HEK293 (cell line): ENCODE results near the gene ACSF2.
"Not testable (repeated sequence)": the region's sequence is repeated elsewhere in the genome, so short reads cannot be mapped to it uniquely, and the experiment has no call there.

Experiments used
- CTCF ChIA-PET: fragments of 350-600 bp; formaldehyde crosslinking; extraction: SDS; loops from one replicate; lab custom pipeline; 2021; ENCODE audit warnings: antibody characterized with exemption; lab: Yijun Ruan, JAX
- POLR2A ChIA-PET: fragments of 300-600 bp; formaldehyde crosslinking; extraction: SDS; loops from one replicate; lab custom pipeline; 2020; ENCODE audit warnings: antibody characterized with exemption, inconsistent platforms; lab: Yijun Ruan, JAX
- H3K27ac ChIP-seq: fragments of 200-500 bp; sonication (Bioruptor generic); 2 replicates; pipeline ENCODE4 v1.5.1; 2014; ENCODE audit warnings: low read depth, low read length, control low read depth, inconsistent platforms; ENCODE audit errors: extremely low read depth
- H3K36me3 ChIP-seq, 2 experiments: fragments of 200-500 bp in 1 of 2; sonication (Bioruptor generic) in 1 of 2; 1 replicate in 1 of 2; 2 replicates in 1 of 2; pipeline ENCODE4 v1.5.1; 2014 to 2017; ENCODE audit warnings: inconsistent platforms in 2 of 2, low read length in 2 of 2; ENCODE audit not compliant: control insufficient read depth in 2 of 2, insufficient read depth in 1 of 2
- H3K4me1 ChIP-seq: fragments of 200-500 bp; sonication (Bioruptor generic); 2 replicates; pipeline ENCODE4 v1.5.1; 2014; ENCODE audit warnings: mild to moderate bottlenecking, low read length, inconsistent platforms; ENCODE audit not compliant: control insufficient read depth, insufficient read depth
- H3K4me3 ChIP-seq: 2 replicates; pipeline ENCODE4 v1.5.1; 2011; ENCODE audit warnings: low read depth, mild to moderate bottlenecking, control low read depth, low read length, moderate library complexity
- H3K9me3 ChIP-seq: fragments of 200-500 bp; sonication (Bioruptor generic); 2 replicates; pipeline ENCODE4 v1.5.1; 2014; ENCODE audit warnings: low read depth, low read length, inconsistent platforms; ENCODE audit not compliant: control insufficient read depth, insufficient read depth
- GLIS2 ChIP-seq: fragments of 450-650 bp; formaldehyde crosslinking; IDR thresholded peaks from 2 replicates; pipeline ENCODE4 v1.5.1; 2016; ENCODE audit warnings: missing biosample characterization, missing genetic modification characterization
- KLF10 ChIP-seq: fragments of 450-650 bp; IDR thresholded peaks from 2 replicates; pipeline ENCODE4 v1.5.1; 2018; ENCODE audit warnings: missing biosample characterization, mild to moderate bottlenecking, missing genetic modification characterization
- ZEB2 ChIP-seq: fragments of 450-650 bp; formaldehyde crosslinking; IDR thresholded peaks from 2 replicates; pipeline ENCODE4 v1.5.1; 2016; ENCODE audit warnings: missing biosample characterization, missing genetic modification characterization
- ZFP3 ChIP-seq: fragments of 450-650 bp; formaldehyde crosslinking; IDR thresholded peaks from 2 replicates; pipeline ENCODE4 v1.5.1; 2016; ENCODE audit warnings: low read depth, missing biosample characterization, missing genetic modification characterization
- ZFP37 ChIP-seq: fragments of 450-650 bp; formaldehyde crosslinking; IDR thresholded peaks from 2 replicates; pipeline ENCODE4 v1.5.1; 2016; ENCODE audit warnings: missing biosample characterization, missing genetic modification characterization
- ZNF121 ChIP-seq: fragments of 450-650 bp; formaldehyde crosslinking; IDR thresholded peaks from 2 replicates; pipeline ENCODE4 v1.5.1; 2016; ENCODE audit warnings: missing biosample characterization, missing genetic modification characterization
- ZNF394 ChIP-seq: fragments of 450-650 bp; formaldehyde crosslinking; IDR thresholded peaks from 2 replicates; pipeline ENCODE4 v1.5.1; 2016; ENCODE audit warnings: missing biosample characterization, missing genetic modification characterization, mild to moderate bottlenecking, moderate library complexity, borderline replicate concordance
- ZNF596 ChIP-seq: fragments of 450-650 bp; IDR thresholded peaks from 2 replicates; pipeline ENCODE4 v1.5.0; 2018; ENCODE audit warnings: missing biosample characterization, mild to moderate bottlenecking, missing genetic modification characterization, moderate library complexity
- ZNF600 ChIP-seq: fragments of 450-650 bp; formaldehyde crosslinking; IDR thresholded peaks from 2 replicates; pipeline ENCODE4 v1.5.1; 2016; ENCODE audit warnings: missing biosample characterization, missing genetic modification characterization
- ZNF843 ChIP-seq: fragments of 450-650 bp; formaldehyde crosslinking; IDR thresholded peaks from 2 replicates; pipeline ENCODE4 v1.5.1; 2016; ENCODE audit warnings: missing biosample characterization, missing genetic modification characterization
- TF ChIP-seq, protein P1 (sequence below): fragments of 450-650 bp; formaldehyde crosslinking; IDR thresholded peaks from 2 replicates; pipeline ENCODE4 v1.5.1; 2016; ENCODE audit warnings: missing biosample characterization, missing genetic modification characterization
- TF ChIP-seq, protein P2 (sequence below): fragments of 450-650 bp; formaldehyde crosslinking; IDR thresholded peaks from 2 replicates; pipeline ENCODE4 v1.5.1; 2016; ENCODE audit warnings: missing biosample characterization, missing genetic modification characterization, borderline replicate concordance
- TF ChIP-seq, protein P3 (sequence below): fragments of 450-650 bp; formaldehyde crosslinking; IDR thresholded peaks from 2 replicates; pipeline ENCODE4 v1.5.1; 2016; ENCODE audit warnings: missing biosample characterization, missing genetic modification characterization

Gene ACSF2

DNA sequence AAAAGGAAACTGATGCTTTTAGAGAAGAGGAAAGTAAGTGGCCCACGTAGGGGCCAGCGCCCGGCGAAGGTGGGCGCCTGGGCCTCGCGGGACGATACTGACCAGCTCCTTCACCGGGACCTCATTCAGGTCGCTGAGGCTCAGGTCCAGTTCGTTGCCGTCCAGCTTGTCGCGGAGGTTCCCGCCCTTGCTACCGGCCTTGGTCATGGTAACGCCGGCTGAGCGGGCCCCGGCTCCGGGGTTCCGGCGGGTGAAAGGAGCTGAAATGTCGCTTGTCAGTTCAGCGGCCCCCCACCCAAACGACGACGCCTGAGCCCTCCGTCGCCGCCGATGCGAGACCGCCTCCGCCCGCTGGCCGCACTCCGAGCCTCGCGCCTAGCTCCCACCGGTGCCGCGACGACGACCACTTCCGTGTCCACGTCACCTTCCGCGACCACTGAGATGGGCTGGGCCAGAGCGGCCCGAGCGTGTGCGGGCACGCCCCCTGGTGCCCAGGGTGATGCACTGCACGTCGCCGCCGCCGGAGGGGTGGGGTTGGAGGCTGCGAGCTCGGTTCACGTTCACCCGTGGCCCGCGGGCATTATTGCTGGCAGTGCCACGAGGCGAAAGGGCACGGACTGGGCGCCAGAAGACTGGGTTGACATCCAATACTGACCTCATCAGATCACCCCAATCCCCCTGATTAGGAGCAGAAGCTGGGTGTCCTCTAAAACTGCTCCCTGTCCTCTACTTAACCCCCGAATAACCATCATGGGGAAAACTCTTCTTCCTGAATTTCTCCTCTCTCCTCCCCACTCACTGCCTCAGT lies 28.7 kb upstream of the ACSF2 start, which contains the start of gene LRRC59 (continued):
- TF ChIP-seq, protein P1, sequence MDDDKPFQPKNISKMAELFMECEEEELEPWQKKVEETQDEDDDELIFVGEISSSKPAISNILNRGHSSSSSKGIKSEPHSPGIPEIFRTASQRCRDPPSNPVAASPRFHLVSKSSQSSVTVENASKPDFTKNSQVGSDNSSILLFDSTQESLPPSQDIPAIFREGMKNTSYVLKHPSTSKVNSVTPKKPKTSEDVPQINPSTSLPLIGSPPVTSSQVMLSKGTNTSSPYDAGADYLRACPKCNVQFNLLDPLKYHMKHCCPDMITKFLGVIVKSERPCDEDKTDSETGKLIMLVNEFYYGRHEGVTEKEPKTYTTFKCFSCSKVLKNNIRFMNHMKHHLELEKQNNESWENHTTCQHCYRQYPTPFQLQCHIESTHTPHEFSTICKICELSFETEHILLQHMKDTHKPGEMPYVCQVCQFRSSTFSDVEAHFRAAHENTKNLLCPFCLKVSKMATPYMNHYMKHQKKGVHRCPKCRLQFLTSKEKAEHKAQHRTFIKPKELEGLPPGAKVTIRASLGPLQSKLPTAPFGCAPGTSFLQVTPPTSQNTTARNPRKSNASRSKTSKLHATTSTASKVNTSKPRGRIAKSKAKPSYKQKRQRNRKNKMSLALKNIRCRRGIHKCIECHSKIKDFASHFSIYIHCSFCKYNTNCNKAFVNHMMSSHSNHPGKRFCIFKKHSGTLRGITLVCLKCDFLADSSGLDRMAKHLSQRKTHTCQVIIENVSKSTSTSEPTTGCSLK (tag by site-specific recombination): no peak
- TF ChIP-seq, protein P2, sequence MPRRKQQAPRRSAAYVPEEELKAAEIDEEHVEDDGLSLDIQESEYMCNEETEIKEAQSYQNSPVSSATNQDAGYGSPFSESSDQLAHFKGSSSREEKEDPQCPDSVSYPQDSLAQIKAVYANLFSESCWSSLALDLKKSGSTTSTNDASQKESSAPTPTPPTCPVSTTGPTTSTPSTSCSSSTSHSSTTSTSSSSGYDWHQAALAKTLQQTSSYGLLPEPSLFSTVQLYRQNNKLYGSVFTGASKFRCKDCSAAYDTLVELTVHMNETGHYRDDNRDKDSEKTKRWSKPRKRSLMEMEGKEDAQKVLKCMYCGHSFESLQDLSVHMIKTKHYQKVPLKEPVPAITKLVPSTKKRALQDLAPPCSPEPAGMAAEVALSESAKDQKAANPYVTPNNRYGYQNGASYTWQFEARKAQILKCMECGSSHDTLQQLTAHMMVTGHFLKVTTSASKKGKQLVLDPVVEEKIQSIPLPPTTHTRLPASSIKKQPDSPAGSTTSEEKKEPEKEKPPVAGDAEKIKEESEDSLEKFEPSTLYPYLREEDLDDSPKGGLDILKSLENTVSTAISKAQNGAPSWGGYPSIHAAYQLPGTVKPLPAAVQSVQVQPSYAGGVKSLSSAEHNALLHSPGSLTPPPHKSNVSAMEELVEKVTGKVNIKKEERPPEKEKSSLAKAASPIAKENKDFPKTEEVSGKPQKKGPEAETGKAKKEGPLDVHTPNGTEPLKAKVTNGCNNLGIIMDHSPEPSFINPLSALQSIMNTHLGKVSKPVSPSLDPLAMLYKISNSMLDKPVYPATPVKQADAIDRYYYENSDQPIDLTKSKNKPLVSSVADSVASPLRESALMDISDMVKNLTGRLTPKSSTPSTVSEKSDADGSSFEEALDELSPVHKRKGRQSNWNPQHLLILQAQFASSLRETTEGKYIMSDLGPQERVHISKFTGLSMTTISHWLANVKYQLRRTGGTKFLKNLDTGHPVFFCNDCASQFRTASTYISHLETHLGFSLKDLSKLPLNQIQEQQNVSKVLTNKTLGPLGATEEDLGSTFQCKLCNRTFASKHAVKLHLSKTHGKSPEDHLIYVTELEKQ: peak; percentile 60; the same call in 1 of the 2 replicates
- TF ChIP-seq ZNF843 (peak; percentile 84), ZNF394 (tag by site-specific recombination) (peak; percentile 73; the same call in 1 of the 2 replicates), ZFP37 (tag by site-specific recombination) (peak; percentile 91), ZNF596 (tag by site-specific recombination) (no peak), ZFP3 (tag by site-specific recombination) (no peak), ZEB2 (tag by site-specific recombination) (peak; percentile 97), KLF10 (tag by site-specific recombination) (peak; percentile 28; the same call in 1 of the 2 replicates), GLIS2 (0 out of 2 replicates have a peak, but pooled peaks have one; percentile 18)

DNA sequence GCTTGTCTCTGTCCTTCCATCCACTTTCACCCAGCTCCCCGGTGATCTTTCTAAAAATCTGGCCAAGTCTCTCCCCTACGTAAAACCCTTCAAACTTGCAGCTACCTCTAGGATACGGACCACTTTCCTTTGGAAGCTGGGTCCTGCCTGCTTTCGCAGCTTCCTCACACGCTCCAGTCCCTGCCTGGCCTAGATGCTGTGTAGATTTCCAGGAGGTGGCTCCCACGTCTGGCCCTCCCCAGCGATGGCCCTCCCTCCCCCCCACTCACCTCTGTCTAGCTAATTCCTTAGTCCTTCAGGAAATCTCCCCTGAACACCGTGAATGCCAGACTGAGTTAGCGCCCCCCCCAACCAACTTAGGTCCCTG lies 28.1 kb upstream of the ACSF2 start:
- TF ChIP-seq, protein P3, sequence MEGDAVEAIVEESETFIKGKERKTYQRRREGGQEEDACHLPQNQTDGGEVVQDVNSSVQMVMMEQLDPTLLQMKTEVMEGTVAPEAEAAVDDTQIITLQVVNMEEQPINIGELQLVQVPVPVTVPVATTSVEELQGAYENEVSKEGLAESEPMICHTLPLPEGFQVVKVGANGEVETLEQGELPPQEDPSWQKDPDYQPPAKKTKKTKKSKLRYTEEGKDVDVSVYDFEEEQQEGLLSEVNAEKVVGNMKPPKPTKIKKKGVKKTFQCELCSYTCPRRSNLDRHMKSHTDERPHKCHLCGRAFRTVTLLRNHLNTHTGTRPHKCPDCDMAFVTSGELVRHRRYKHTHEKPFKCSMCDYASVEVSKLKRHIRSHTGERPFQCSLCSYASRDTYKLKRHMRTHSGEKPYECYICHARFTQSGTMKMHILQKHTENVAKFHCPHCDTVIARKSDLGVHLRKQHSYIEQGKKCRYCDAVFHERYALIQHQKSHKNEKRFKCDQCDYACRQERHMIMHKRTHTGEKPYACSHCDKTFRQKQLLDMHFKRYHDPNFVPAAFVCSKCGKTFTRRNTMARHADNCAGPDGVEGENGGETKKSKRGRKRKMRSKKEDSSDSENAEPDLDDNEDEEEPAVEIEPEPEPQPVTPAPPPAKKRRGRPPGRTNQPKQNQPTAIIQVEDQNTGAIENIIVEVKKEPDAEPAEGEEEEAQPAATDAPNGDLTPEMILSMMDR (tag by site-specific recombination): no peak
- TF ChIP-seq ZNF600: 0 out of 2 replicates have a peak, but pooled peaks have one; percentile 26

DNA sequence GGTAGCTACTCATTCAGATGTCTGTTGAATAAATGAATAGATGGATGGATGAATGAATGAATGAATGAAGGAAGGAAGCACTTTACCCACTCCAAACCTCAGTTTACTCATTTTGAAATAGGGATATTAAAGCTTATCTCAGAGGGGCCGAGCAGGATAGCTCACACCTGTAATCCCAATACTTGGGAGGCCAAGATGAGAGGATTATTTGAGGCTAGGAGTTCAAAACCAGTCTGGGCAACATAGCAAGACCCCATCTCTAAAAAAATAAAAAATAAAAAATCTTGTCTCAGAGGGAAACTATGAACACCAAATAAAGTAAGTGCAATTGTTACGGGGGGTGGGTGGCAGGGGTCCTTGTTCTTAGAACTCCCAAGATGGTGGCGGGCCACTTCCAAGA lies 27.3 kb upstream of the ACSF2 start:
- not testable (repeated sequence) for H3K4me1 ChIP-seq, H3K27ac ChIP-seq, H3K9me3 ChIP-seq, H3K4me3 ChIP-seq
- peaks cover 20% of the 10 kb centered on the region in 2 experiments for H3K36me3 ChIP-seq
- peak; percentile 63; the same call in 1 of the 2 replicates for TF ChIP-seq ZNF121 (tag by site-specific recombination)
- POLR2A ChIA-PET: interaction anchor here (1.3 to 4.8 kb wide), 3 partner anchors 18 to 80 kb away, joined by 3 to 41 read pairs (median 30); partner anchors contain the start of gene RSAD1
- CTCF ChIA-PET: interaction anchor here (0.6 to 5.0 kb wide), 15 partner anchors 8 to 103 kb away, joined by 4 to 71 read pairs (median 17); partner anchors contain the start of genes ACSF2, EME1, MRPL27 and RSAD1

More for the DNA sequence above, 28.1 kb upstream of the ACSF2 start:
- H3K36me3 ChIP-seq: peaks cover 27 to 28% of the 10 kb centered on the region in 2 experiments
- POLR2A ChIA-PET: interaction anchor here (0.5 to 4.8 kb wide), 26 partner anchors 8 to 468 kb away, joined by 3 to 41 read pairs (median 5); partner anchors contain the start of genes ACSF2, EME1, LUC7L3 and RSAD1
- no peaks in the 10 kb centered on the region for H3K9me3 ChIP-seq
- H3K27ac ChIP-seq: no peak overlapping the region
- no peak overlapping the region; the same call in 1 of the 2 replicates for H3K4me3 ChIP-seq
- CTCF ChIA-PET: interaction anchor here (0.5 to 5.0 kb wide), 37 partner anchors 9 to 764 kb away, joined by 3 to 71 read pairs (median 7); partner anchors contain the start of genes ACSF2, EME1, MRPL27 and RSAD1
- H3K4me1 ChIP-seq: peaks cover 9% of the 10 kb centered on the region

DNA sequence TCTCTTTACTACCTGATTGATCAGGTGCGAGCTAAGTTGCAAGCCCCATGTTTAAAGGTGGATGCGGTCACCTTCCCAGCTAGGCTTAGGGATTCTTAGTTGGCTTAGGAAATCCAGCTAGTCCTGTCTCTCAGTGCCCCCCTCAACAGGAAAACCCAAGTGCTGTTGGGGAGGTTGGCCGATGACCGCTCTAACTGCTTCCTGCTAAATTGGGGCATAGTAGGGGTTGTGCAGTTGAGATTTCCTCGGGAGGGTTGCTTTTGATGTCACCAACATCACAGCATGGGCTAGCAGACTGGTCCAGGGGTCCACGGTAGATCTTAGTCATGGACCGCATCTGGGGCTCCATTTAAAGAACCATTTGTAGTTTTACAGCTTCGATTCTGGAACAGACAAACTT lies 26.4 kb upstream of the ACSF2 start:
- H3K27ac ChIP-seq, H3K4me3 ChIP-seq, H3K9me3 ChIP-seq, H3K4me1 ChIP-seq: not testable (repeated sequence)
- H3K36me3 ChIP-seq: peaks cover 10 to 11% of the 10 kb centered on the region in 2 experiments; a peak in 2 of 3 replicates
- ChIA-PET CTCF (interaction anchor here (2.8 to 5.0 kb wide), 6 partner anchors 14 to 79 kb away, joined by 13 to 71 read pairs (median 54); partner anchors contain the start of genes ACSF2, EME1, MRPL27 and RSAD1), POLR2A (interaction anchor here (4.8 kb wide), 1 partner anchor 19 kb away, joined by 41 read pairs; no protein-coding TSS in a partner anchor)

DNA sequence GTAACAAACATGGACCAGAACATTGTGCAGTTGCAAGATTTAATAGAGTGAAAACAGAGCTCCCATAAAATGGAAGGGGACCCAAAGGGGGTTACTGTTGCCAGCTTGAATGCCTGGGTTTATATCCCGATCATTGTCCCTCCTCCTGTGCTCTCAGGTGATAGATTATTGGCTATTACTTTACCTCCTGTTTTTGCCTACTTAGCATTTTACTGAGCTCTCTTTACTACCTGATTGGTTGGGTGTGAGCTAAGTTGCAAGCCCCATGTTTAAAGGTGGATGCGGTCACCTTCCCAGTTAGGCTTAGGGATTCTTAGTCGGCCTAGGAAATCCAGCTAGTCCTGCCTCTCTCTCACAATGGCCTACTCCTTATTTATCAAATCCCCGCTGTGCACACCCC lies 20.7 kb upstream of the ACSF2 start:
- not testable (repeated sequence) for H3K27ac ChIP-seq, H3K4me1 ChIP-seq, H3K9me3 ChIP-seq, H3K4me3 ChIP-seq, H3K36me3 ChIP-seq
- POLR2A ChIA-PET: interaction anchor here (0.9 kb wide), 1 partner anchor 16 kb away, joined by 3 read pairs; no protein-coding TSS in a partner anchor
- CTCF ChIA-PET: interaction anchor here (0.6 to 3.4 kb wide), 5 partner anchors 8 to 43 kb away, joined by 3 to 39 read pairs (median 3); partner anchors contain the start of gene LRRC59
